NCI-H82 (cell line): ENCODE results near the gene RAPGEF5.
A peak's percentile ranks its signal among the peaks of the same experiment; 100 is the strongest.
"Not testable (repeated sequence)": the region's sequence is repeated elsewhere in the genome, so short reads cannot be mapped to it uniquely, and the experiment has no call there.

Source experiments
- DNase-seq: peaks from one replicate; lab custom pipeline; 2025; lab: John Stamatoyannopoulos, UW

RAPGEF5 gene

DNA sequence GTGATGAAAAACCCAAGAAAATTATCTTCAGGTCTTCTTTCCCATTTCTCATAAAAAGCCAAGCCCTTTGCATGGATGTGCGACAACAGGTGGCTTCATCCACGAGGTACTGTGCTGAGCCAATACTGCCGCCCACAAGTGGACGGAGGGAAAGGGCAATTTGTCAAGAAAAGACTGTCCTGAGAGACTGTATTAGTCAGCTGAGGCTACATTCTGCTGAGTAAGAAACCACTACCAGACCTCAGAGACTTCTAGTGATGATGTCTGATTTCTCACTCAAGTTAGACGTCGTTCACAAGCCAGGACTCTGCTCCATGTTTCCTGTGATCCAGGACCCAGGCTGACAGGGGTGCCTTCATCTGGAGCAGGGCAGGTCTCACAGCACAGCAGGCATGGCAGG, 239.7 kb downstream of the RAPGEF5 start:
- no peak for DNase-seq

DNA sequence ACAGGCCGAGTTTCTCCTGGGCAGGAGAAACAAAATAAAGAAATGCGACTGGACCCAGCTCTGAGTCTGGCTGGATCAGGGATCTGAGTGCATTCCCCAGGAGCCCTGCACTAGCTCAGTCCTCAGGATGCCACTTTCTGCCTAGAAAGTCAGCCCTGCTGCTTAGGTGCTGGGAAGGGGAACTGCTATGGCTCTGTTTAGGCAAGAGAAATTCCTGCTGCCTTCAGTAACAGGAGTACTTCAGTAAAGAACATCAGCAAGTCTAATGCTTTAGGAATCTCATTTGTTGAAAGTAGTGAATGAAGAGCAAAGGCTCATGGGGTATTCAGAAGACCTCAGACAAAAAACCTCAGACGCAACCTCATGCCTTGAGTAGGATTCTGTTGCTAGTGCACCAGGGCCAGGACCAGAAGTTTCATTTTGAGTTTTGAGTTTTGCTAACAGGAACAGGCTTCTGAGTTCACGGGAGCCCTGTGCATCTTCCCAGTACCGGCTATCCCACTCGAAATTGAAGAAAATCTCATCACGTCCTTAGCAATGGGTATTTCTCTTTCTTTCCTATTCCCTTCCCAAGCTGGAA, 240.4 kb downstream of the RAPGEF5 start:
- DNase-seq, result no peak

DNA sequence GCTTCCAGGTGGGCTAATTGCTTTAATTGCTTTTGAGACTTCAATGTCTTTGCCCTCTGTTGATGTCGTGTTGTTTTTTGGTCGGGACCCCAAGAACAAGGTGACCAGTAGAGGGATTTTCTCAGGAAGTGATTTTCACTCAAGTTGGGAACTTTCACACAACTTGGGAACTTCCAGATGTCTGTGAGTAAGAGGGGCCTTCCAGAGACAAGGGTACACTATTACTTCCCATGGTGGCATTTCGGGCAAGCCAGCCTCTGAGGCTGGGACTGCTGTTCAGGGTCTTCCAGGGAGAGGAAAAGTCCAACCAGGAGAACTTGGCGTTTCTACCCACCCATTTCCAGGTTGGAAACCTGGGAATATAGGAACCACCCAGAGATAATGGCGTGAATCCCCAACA, 241.3 kb downstream of the RAPGEF5 start:
- no peak for DNase-seq

DNA sequence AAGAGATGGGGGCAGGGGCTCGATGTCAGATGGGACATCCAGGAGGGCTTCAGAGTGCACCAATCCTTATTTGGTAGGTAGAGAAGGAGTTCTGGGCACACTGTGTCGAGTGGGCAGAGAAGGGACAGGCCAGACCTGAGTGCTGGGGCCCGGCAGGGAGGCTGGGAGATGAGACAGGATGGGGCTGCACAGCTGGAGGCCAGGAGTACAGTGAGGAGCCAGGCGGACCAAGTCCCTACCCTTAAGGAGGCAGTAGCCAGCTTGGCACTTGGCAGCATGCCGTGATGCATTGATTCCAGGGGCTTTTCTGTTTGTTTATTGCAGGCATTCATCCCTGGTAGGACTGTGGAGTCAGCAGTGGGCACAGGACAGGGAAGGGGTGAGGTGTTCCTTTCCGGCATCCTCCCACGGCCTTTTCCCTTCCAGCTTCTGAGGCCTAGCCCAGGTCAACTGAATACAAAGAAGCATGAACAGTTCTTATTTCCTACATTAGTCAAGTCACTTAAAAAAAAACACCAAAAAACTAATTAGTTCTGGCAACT, 242.4 kb downstream of the RAPGEF5 start:
- DNase-seq, result no peak

DNA sequence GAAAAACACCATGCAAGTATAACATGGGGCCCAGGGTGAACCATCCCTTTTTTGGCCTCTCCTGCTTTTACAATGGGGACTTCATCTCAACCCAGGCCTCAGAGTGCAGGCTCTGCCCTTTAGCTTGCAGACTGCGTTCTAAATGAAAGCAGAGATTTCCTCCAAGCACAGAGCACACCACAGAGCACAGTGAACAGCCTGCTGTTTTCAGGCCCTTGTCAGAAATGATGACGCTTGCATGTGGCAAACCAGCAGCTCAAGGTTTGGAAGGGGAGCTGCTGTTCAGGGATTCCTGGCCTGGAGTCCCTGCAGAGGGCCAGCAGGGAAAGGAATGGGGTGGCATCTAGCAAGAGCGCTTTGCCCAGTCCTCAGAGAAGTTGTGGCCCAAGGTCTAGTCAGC, 243.9 kb downstream of the RAPGEF5 start:
- DNase-seq, result no peak

DNA sequence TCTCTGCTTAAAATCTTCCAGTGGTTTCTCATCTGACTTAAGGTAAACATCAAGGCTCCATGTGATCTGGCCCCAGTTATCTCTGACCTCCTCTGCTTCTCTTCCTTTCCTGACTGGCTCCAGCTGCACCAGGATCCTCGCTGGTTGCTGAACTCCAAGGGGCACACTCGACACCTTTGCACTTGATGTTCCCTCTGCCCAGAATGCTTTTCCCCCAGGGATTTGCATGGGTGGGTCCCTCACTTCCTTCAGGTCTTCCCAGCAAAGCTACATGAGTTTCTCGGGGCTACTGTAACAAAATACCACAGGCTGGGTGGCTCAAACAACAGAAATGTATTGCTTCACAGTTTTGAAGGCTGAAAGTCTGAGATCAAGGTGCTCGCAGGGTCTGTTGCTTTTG, 245.3 kb downstream of the RAPGEF5 start:
- no peak for DNase-seq

DNA sequence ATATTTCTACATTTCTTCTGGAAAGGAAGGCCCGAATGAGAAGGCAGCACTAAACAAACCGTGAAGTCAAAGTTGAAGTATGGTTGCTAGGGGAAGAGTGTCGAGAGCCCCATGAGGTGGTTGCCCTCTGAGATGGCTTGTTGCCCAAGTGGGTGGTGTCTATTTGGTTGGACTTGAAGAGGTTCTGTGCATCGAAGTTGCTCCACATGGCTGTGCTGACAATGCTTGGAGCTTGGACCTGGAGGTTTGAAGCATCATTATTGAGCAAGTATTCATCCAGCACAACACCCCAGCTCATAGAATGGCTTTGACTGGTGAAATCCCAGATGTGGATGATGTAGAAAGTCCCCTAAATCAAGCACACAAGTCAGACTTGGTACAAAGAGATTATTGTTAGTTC, 246.1 kb downstream of the RAPGEF5 start:
- no peak for DNase-seq

DNA sequence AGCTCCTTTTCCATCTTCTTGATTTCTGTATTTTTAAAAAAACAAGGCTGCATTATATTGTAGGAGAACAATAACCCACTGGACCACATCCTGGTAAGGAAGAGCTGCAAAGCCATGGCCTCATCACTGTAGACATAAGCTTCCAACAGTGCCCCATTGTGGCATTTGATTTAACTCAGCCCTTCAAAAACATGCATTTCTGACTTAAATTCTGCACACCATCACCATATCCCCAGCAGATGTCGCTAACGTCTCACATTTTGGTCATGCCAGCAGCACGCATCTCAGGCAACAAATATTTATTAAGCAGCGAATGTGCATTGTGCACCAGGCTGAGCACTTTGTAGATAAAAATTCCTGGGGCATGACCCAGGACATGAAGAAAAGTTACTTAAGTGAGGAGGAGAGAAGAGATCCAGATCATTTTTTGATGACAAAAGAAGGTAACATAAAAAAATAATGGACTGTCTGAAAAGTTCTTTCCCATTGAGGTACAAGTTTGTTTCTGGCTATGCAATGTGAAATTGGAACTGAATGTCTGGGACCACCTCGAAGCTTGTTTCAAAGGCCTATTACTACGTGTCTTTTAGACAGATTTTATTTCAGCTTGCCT, 246.6 kb downstream of the RAPGEF5 start:
- DNase-seq, result peak; percentile 77

DNA sequence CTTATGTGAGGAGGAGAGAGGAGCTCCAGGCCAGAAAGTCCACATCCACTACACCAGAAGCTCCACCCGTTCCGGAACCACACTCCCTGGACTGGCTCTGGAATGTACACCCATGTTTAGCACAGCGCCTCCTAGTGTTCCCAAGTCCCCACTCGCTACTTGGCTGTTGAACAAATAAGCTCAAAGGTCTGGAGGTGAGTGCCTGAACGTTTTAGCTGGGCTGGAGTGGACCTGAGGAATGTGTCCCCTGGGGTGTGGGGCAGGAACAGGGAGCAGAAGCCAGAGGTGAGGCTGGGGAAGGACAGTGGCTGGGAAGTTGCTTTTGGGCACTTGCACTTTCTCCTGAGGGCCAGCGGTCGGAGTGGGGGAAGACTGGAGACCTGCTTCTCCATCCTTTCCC, 247.2 kb downstream of the RAPGEF5 start:
- peak; percentile 33 for DNase-seq

DNA sequence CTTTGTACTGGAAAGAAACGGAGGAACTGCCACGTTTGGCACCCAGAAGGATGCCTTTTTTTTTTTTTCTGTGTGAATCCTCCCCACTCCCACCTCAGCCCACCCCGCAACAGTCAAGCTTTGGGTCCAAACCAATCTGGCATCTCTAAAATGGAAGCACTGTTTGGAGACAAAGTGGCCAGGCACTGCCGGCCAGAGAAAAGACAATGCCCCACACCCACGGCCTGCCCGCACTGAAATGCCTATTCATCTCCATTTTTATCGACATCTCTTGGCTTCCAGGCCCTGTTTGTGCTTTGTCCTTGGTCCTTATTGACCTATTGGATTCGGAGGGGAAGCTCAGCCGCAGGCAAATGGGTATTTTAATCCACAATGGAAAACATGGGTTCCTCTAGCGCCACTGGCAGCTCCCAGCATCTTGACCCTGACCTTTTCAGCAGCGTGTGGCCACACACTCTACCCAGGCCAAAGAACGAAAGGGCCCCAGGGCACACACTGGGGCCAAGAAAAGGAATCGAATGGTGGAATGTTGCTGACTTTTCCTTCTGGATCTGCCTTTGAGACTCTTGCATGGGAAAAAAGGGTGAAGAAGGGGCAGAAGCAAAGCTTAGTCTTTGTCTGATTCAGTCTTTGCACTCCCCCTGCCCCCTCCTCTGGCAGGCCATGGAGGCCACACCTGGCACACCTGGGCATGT, 248.7 kb downstream of the RAPGEF5 start:
- no peak for DNase-seq

DNA sequence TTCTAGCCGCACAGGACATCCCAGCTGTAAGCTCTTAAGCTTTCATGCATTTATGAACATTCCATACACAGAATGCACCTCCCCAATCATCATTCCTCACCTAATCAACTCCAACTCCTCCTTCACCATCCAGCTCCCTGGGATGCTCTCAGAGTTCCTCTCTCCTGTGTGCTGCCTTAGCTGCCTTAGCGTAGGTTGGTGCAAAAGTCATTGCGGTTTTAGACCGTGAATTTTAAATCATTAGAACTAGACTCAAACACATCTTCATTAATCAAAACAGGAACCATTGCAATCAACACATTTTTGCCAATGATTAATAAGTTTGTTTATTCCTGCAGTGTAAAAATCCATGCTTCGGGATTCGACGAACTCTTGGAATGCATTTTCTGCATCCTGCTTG, 251.4 kb downstream of the RAPGEF5 start:
- DNase-seq, result no peak

DNA sequence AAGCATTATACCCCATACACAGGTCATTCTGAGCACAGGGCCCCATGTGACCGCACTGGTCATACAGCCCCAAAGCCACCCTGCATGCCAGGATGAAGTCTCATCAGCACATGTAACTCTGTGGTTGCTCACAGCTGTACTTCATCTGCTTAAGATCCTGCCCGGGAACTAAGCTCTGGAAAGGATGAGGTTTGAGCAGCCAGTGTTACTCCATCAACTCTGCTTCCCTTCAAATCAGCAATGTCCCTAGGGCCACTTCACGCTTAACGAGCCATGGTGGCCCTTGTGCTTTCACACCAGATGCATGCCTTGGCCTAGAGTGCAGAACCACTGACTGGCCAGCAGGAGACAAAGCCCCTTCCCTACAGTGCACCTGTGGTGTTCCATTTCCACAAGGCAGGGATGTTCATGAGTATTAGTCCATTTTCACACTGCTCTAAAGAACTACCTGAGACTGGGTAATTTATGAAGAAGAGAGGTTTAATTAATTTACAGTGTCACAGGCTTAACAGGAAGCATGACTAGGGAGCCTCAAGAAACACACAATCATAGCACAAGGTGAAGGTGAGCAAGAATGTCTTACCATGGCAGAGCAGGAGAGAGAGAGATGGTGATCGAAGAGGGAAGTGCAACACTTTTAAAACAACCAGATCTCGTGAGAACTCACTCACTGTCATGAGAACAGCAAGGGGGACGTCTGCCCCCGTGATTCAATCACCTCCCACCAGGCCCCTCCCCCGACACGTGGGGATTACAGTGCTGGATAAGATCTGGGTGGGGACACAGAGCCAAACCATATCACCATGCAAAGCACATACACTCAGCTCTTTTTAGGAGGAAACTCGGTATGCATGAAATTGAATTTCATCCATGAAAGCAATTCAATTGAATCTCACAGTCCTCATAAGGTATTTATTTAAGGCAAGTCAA, 262.3 kb downstream of the RAPGEF5 start:
- peak; percentile 15 for DNase-seq

DNA sequence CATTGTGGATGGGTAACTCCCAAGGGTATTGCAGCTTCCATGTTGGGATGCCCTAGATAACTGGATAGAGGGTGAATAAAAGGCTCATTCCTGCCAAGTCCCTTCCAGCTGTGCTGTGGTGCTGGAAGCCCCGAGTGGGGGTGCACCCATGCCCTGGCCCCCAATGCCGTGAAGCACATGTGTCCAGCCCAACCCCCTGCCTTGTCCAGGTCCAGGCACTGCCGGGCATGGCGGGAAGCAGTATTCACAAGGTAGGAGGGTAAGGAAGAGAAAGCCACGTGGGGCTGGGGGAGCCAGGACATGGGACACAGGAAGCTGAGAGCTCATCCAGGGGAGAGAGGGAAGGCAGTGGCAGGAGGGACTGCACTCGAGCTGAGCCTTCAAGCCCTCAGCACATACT, 263.0 kb downstream of the RAPGEF5 start:
- DNase-seq, result no peak

DNA sequence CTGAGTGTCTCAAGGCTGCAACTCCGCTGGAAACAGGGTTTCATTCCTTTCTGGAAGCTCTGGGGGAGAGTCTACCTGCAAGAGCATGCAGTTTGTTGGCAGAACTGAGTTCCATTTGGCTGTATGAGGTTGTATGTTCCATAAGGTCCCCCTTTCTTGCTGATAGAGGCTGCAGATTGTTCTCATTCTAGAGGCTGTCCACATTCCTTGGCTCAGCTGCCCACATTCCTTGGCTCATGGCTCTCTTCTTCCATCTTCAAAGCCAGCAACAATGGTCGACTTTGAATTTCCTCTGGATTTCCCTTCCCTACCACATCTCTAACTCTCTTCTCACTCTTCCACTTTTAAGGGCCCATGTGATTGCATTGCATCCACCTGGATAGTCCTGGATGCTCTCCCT, 264.0 kb downstream of the RAPGEF5 start:
- DNase-seq, result no peak

DNA sequence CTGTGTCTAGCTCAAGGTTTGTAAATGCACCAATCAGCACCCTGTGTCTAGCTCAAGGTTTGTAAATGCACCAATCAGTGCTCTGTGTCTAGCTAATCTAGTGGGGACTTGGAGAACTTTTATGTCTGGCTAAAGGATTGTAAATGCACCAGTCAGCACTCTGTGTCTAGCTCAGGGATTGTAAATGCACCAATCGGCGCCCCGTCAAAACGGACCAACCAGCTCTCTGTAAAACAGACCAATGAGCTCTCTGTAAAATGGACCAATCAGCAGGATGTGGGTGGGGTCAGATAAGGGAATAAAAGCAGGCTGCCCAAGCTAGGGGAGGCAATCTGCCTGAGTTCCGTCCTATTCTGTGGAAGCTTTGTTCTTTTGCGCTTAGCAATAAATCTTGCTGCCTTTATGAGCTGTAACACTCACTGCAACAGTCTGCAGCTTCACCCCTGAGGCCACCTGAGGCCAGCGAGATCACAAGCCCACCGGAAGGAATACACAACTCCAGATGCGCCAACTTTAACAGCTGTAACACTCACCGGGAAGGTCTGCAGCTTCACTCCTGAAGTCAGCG, 265.9 kb downstream of the RAPGEF5 start:
- DNase-seq, result not testable (repeated sequence)

DNA sequence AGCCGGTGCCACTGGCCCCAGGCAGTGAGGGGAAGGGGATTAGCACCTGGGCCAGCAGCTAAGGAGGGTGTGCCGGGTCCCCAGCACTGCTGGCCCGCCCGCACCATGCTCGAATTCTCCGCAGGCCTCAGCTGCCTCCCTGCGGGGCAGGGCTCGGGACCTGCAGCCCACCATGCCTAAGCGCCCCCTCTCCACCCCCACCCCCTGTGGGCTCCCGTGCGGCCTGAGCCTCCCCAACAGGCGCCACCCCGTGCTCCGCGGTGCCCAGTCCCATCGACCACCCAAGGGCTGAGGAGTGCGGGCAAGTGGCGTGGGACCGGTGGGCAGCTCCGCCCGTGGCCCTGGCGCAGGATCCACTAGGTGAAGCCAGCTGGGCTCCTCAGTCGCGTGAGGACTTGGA, 266.4 kb downstream of the RAPGEF5 start:
- DNase-seq, result no peak

DNA sequence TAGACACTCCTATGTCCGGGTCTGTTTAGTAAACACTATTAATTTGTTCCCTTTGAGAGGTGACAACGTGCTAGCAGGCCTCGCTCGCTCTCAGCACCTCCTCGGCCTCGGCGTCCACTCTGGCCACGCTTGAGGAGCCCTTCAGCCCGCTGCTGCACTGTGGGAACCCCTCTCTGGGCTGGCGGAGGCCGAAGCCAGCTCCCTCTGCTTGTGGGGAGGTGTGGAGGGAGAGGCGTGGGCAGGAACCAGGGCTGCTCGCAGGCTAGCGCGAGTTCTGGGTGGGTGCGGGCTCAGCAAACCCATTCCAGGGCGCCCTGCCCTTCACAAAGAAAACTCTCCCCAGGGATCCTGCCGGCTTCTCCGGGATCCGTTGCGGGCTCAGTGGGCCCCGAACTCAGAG, 266.8 kb downstream of the RAPGEF5 start:
- no peak for DNase-seq

DNA sequence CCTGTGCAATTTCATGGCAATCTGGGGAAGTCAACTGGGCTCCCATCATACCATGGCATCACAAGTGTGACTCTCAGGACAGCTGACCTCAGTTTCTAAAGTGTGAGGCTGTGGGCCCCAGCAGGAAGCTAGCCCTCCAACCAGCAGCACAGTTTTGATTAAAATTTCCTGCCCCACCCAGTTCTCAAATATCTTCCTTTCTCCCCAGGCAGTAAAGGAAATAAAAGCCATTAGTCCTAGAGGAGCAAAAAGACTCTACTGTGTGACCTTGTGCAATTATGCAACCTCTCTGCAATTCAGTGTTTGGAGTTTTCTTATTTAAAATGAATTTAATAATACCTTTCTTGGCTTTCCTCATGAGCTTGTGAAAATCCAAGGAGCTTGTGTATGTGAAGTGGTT, 268.1 kb downstream of the RAPGEF5 start:
- DNase-seq, result no peak

DNA sequence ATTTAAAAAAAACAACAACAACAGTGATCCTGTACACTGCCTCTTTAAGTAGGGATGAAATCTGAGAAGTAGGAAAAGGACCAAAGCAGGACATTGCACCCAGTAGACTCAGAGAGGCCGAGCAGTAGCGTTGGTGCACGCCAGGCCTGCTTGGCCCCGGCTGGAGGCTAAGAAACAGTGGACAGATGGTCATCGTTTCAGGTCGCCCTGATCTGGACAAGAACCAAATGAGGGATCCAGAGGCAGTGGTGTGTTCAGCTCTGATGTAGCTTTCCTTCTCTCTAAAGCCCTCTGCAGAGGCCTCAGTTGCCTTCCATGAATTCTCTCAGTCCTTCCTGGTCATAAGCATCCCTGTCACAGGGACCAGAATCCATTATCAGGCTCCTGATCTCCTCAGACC, 269.1 kb downstream of the RAPGEF5 start:
- DNase-seq, result no peak

DNA sequence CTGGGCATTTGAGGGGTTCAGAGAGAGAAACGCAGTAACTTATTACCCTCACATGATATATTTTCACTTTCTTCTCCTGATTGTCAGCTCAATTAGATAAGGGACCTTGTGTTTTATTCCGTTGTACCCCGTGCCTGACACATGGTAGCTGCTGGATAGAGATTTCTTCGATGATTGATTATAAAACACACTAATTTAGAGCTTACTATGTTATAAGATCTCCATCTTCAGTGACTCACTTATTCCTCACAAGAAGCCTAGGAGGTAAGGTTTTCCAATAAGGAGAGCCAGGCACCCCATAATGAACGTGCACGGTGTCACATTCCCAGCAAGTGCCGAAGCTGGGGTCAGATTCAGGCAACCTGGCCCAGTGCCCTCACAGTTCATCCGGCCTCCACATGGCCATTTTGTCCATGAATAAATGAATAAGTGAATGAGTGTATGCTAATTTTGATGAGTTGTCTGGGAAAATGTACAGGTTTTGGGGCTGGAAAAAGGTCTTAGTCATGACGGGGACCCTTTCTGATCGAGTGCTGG, 273.2 kb downstream of the RAPGEF5 start:
- DNase-seq, result peak; percentile 50

DNA sequence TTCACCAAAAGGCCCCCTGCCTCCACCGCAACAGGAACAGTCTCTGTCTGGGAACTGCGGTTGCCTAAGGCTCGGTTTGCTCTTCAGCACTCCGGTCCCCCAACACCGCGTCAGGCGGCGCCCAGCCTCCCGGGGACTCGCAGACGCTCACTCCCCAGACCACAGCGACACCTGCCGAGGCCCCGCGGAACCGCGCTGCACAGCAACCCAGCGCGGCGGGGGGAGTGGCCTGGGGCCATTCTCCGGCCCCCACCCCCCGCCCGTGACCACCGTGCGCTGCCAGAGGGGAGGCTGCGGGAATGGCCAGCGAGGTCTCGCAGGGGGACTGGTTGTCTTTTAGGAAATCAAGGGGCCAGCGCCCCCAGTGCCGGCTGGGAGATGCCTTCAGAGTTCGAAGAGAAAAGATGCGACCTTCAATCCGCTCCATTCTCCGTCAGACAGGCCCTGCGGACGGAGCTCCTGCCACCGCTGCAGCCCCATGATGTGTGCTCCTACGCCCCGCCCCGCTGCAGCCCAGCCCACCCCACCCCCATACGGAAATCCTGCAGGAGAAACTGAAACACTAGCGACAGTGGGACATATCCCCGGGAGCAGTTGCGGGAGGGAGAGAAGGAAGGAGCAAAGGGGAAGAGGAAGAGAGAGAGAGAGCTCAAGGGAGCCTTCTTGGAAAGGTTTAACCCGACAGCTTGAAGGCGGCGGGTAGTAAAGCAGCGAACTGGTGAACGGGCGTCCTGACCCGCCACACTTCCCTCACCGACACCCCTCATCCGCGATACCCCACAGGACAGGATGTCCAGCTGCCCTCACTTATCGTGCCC, 273.9 kb downstream of the RAPGEF5 start:
- DNase-seq, result peak; percentile 87
